ENCODE data around the gene IFT88. TPM values are rescaled to one million over a fixed set of nuclear protein-coding genes. Genes with fewer than 3 reads are reported as not detected.

IFT88 gene
- total and polyA plus RNA-seq, 4 donors = 7.1 to 18.7 (median 10.5) TPM

DNA sequence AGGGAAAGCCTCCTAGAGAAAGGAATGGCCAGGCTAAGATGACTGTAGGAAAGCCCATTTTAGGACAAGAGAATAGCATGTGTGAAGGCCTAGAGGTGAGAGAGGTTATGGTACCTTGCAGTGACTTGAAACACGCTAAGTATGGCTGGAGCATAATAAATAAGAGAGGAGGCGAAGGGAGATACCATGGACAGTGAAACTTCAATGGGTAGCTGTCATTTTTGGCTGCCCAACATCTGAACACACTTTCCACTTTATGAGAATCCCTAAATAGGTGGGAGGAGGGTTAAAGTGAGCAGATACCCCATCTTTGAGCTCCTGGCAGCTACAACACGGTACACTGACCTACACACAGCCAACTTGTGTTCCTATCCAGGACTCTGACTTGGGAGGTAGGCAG is 8.0 kb upstream of the IFT88 start:
- Histone ChIP-seq H3K4me3 (ENCODE audit: low read depth in 1 of 3, low read length in 3 of 3) (no peak overlapping the region), H3K27ac (ENCODE audit: low read depth in 1 of 2, low read length in 2 of 2) (peak overlapping the region; percentile 62 to 82), H3K36me3 (ENCODE audit: control insufficient read depth in 4 of 4, insufficient read depth in 3 of 4, low read depth in 1 of 4, low read length in 3 of 4) (no peaks in the 10 kb centered on the region), H3K9ac (ENCODE audit: low read depth in 1 of 2, low read length in 2 of 2) (no peak overlapping the region), H3K27me3 (ENCODE audit: control insufficient read depth in 4 of 4, insufficient read depth in 4 of 4, low read length in 3 of 4) (no peaks in the 10 kb centered on the region), H3K9me3 (ENCODE audit: control insufficient read depth in 4 of 4, low read length in 3 of 4) (no peaks in the 10 kb centered on the region), H3K4me1 (ENCODE audit: control insufficient read depth in 4 of 4, insufficient read depth in 4 of 4, low read length in 3 of 4) (peaks cover 4 to 31% (median 21%) of the 10 kb centered on the region in 4 donors)
- no peak for TF ChIP-seq ZBTB33 (IDR thresholded peaks at IDR 0.05)
- no peak for TF ChIP-seq SP1 (IDR thresholded peaks at IDR 0.05)
- no peak for TF ChIP-seq GABPA (IDR thresholded peaks at IDR 0.05 in 1 of 2, conservative IDR thresholded peaks at IDR 0.05 in 1 of 2)
- TF ChIP-seq, protein P1, sequence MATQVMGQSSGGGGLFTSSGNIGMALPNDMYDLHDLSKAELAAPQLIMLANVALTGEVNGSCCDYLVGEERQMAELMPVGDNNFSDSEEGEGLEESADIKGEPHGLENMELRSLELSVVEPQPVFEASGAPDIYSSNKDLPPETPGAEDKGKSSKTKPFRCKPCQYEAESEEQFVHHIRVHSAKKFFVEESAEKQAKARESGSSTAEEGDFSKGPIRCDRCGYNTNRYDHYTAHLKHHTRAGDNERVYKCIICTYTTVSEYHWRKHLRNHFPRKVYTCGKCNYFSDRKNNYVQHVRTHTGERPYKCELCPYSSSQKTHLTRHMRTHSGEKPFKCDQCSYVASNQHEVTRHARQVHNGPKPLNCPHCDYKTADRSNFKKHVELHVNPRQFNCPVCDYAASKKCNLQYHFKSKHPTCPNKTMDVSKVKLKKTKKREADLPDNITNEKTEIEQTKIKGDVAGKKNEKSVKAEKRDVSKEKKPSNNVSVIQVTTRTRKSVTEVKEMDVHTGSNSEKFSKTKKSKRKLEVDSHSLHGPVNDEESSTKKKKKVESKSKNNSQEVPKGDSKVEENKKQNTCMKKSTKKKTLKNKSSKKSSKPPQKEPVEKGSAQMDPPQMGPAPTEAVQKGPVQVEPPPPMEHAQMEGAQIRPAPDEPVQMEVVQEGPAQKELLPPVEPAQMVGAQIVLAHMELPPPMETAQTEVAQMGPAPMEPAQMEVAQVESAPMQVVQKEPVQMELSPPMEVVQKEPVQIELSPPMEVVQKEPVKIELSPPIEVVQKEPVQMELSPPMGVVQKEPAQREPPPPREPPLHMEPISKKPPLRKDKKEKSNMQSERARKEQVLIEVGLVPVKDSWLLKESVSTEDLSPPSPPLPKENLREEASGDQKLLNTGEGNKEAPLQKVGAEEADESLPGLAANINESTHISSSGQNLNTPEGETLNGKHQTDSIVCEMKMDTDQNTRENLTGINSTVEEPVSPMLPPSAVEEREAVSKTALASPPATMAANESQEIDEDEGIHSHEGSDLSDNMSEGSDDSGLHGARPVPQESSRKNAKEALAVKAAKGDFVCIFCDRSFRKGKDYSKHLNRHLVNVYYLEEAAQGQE (IDR thresholded peaks at IDR 0.05) = peak; percentile 84
- TF ChIP-seq HNF4A (conservative IDR thresholded peaks at IDR 0.05) = no peak
- DNase-seq (ENCODE audit: low spot score) = no peak
- WGBS = 77% methylated on average over 3 of the region's 3 CpGs

DNA sequence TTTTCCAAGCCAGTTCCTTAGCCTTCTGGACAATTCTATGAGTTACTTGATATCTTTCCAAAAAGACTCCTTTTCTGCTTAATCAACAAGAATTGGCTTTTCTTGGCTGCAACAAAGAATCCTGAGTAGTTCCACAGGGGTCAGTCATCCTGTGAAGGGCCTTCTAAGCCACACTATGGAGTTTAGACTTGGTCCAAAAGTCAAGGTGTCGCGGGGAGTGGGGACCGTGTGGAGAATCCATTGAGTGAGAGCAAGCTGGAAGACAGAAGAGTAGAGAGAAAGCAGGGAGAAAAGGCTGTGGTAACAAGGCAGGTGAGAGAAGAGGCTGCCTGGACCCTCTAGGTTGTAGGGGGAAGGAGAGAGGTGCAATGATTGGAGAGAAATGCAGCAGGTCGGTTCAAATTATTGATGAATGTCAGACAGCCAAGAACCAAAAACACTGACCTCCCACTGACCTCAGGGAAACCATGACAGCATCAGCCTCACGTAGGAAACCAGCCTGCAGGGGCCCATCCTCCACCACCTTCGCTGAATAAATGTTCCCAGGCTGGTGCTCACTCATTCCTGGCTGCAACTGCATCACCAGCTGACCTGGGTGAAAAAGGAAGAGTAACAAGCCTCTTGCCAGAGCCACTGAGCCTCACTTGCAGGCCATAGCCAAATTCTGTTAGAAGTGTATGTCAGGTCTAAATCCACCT is 7.1 kb upstream of the IFT88 start:
- no peaks in the 10 kb centered on the region for H3K36me3 ChIP-seq (ENCODE audit: control insufficient read depth in 4 of 4, insufficient read depth in 3 of 4, low read depth in 1 of 4, low read length in 3 of 4)
- H3K27me3 ChIP-seq (ENCODE audit: control insufficient read depth in 4 of 4, insufficient read depth in 4 of 4, low read length in 3 of 4) = no peaks in the 10 kb centered on the region
- H3K27ac ChIP-seq (ENCODE audit: low read depth in 1 of 2, low read length in 2 of 2) = peak overlapping the region; percentile 62 to 82
- H3K9ac ChIP-seq (ENCODE audit: low read depth in 1 of 2, low read length in 2 of 2) = no peak overlapping the region
- H3K4me1 ChIP-seq (ENCODE audit: control insufficient read depth in 4 of 4, insufficient read depth in 4 of 4, low read length in 3 of 4) = peaks cover 4 to 31% (median 21%) of the 10 kb centered on the region in 4 donors
- H3K9me3 ChIP-seq (ENCODE audit: control insufficient read depth in 4 of 4, low read length in 3 of 4) = no peaks in the 10 kb centered on the region
- 34% methylated on average over 6 of the region's 6 CpGs for WGBS
- DNase-seq (ENCODE audit: low spot score) = no peak
- H3K4me3 ChIP-seq (ENCODE audit: low read depth in 1 of 3, low read length in 3 of 3) = no peak overlapping the region
- peak; percentile 58 for TF ChIP-seq YY1 (IDR thresholded peaks at IDR 0.05)
- TF ChIP-seq FOXA2 (IDR thresholded peaks at IDR 0.05) = peak; percentile 17
- TF ChIP-seq TAF1 (conservative IDR thresholded peaks at IDR 0.05) = no peak
- no peak for TF ChIP-seq HNF4G (IDR thresholded peaks at IDR 0.05)
- no peak for TF ChIP-seq EGR1 (IDR thresholded peaks at IDR 0.05; ENCODE audit: low read depth in 2 of 2)
- peak; percentile 13 for TF ChIP-seq FOXA1 (IDR thresholded peaks at IDR 0.05)
- TF ChIP-seq JUND (IDR thresholded peaks at IDR 0.05) = peak in 1 of 2 donors; percentile 63
- TF ChIP-seq SP1 (IDR thresholded peaks at IDR 0.05) = peak; percentile 80
- peak in 1 of 2 donors; percentile 30 for TF ChIP-seq GABPA (IDR thresholded peaks at IDR 0.05 in 1 of 2, conservative IDR thresholded peaks at IDR 0.05 in 1 of 2)
- peak; percentile 89 to 92 for TF ChIP-seq RXRA (IDR thresholded peaks at IDR 0.05)
- peak; percentile 75 to 84 for TF ChIP-seq HNF4A (conservative IDR thresholded peaks at IDR 0.05)
- TF ChIP-seq RAD21 (IDR thresholded peaks at IDR 0.05) = peak; percentile 28 to 53
- no peak for TF ChIP-seq NR2F2 (IDR thresholded peaks at IDR 0.05)
- TF ChIP-seq, protein P2, sequence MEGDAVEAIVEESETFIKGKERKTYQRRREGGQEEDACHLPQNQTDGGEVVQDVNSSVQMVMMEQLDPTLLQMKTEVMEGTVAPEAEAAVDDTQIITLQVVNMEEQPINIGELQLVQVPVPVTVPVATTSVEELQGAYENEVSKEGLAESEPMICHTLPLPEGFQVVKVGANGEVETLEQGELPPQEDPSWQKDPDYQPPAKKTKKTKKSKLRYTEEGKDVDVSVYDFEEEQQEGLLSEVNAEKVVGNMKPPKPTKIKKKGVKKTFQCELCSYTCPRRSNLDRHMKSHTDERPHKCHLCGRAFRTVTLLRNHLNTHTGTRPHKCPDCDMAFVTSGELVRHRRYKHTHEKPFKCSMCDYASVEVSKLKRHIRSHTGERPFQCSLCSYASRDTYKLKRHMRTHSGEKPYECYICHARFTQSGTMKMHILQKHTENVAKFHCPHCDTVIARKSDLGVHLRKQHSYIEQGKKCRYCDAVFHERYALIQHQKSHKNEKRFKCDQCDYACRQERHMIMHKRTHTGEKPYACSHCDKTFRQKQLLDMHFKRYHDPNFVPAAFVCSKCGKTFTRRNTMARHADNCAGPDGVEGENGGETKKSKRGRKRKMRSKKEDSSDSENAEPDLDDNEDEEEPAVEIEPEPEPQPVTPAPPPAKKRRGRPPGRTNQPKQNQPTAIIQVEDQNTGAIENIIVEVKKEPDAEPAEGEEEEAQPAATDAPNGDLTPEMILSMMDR (IDR thresholded peaks at IDR 0.05; ENCODE audit: low read depth, low read length, missing input control) = no peak
- peak; percentile 43 for TF ChIP-seq MAX (IDR thresholded peaks at IDR 0.05)
- TF ChIP-seq, protein P1 (IDR thresholded peaks at IDR 0.05) = peak; percentile 42
- no peak for TF ChIP-seq ZBTB33 (IDR thresholded peaks at IDR 0.05)

Data from liver (tissue), 9 donors.